ENCODE measurements around the gene ADGRL1.
"Not testable (repeated sequence)": the region's sequence is repeated elsewhere in the genome, so short reads cannot be mapped to it uniquely, and the experiment has no call there.

DNA sequence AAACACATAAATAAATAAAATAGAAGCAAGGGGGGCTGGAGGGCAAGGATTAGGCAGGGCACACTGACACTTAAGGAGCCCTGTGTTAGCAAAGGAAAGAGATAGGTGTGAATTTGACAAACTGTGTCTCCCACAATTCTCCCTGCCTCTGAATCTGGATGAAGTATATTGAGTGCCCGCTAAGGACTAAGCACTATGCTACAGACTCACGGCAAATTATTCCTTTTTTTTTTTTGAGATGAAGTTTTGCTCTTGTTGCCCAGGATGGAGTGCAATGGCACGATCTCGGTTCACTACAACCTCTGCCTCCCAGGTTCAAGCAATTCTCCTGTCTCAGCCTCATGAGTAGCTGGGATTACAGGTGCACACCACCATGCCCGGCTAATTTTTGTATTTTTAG is 38.4 kb upstream of the ADGRL1 start:
- TF ChIP-seq, protein P1, sequence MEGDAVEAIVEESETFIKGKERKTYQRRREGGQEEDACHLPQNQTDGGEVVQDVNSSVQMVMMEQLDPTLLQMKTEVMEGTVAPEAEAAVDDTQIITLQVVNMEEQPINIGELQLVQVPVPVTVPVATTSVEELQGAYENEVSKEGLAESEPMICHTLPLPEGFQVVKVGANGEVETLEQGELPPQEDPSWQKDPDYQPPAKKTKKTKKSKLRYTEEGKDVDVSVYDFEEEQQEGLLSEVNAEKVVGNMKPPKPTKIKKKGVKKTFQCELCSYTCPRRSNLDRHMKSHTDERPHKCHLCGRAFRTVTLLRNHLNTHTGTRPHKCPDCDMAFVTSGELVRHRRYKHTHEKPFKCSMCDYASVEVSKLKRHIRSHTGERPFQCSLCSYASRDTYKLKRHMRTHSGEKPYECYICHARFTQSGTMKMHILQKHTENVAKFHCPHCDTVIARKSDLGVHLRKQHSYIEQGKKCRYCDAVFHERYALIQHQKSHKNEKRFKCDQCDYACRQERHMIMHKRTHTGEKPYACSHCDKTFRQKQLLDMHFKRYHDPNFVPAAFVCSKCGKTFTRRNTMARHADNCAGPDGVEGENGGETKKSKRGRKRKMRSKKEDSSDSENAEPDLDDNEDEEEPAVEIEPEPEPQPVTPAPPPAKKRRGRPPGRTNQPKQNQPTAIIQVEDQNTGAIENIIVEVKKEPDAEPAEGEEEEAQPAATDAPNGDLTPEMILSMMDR (conservative IDR thresholded peaks at IDR 0.05; ENCODE audit: low read length): not testable (repeated sequence)
- TF ChIP-seq EZH2phosphoT487 (IDR thresholded peaks at IDR 0.05; ENCODE audit: borderline replicate concordance, low read depth, low read length): not testable (repeated sequence)

All from OCI-LY7 (cell line).